HG03064 (cell line): ENCODE results near the gene TRAF2.
"Not testable (repeated sequence)": the region's sequence is repeated elsewhere in the genome, so short reads cannot be mapped to it uniquely, and the experiment has no call there.

Experiments used
- ATAC-seq: cut with Tn5 transposase; IDR thresholded peaks from one replicate; pipeline ENCODE4 v1.9.1; 2021; ENCODE audit warnings: low read depth; ENCODE audit not compliant: unreplicated experiment

TRAF2 gene

DNA sequence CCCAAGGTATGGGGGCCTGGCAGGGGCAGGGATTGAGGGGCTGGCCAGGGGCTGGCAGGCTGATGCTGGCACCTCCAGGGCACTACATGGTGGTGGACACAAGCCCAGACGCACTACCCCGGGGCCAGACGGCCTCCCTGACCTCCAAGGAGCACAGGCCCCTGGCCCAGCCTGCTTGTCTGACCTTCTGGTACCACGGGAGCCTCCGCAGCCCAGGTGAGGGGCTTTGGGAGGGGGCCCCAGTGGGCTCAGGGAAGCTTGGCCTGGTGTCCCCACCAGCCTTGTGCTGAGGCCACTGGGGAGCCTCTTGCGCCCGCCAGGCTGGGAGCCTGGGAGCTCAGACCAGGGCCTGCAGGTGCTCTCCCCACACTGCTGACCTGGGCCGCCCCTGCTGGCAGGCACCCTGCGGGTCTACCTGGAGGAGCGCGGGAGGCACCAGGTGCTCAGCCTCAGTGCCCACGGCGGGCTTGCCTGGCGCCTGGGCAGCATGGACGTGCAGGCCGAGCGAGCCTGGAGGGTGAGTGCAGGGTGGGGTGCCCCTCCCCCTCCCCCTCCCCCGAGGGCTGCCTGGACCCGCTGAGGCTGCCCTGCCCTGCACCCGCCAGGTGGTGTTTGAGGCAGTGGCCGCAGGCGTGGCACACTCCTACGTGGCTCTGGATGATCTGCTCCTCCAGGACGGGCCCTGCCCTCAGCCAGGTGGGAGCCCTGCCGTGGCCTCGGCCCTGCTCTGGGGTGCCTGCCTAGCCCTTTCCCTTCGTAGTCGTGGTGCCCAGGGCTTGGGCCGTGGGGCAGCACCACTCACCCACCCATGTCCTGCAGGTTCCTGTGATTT, 28.5 kb upstream of the TRAF2 start:
- no peak for ATAC-seq

DNA sequence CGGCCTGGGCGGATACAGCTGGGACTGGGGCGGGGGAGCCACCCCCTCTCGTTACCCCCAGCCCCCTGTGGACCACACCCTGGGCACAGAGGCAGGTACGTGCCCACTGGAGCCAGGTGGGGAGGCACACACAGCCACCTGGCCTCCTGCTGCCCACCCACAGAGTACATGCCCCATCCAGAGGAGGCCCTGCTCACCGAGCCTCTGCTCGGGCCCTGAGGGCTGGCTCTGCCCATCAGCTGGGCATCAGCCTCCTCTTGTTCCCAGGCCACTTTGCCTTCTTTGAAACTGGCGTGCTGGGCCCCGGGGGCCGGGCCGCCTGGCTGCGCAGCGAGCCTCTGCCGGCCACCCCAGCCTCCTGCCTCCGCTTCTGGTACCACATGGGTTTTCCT, 27.9 kb upstream of the TRAF2 start:
- no peak for ATAC-seq

DNA sequence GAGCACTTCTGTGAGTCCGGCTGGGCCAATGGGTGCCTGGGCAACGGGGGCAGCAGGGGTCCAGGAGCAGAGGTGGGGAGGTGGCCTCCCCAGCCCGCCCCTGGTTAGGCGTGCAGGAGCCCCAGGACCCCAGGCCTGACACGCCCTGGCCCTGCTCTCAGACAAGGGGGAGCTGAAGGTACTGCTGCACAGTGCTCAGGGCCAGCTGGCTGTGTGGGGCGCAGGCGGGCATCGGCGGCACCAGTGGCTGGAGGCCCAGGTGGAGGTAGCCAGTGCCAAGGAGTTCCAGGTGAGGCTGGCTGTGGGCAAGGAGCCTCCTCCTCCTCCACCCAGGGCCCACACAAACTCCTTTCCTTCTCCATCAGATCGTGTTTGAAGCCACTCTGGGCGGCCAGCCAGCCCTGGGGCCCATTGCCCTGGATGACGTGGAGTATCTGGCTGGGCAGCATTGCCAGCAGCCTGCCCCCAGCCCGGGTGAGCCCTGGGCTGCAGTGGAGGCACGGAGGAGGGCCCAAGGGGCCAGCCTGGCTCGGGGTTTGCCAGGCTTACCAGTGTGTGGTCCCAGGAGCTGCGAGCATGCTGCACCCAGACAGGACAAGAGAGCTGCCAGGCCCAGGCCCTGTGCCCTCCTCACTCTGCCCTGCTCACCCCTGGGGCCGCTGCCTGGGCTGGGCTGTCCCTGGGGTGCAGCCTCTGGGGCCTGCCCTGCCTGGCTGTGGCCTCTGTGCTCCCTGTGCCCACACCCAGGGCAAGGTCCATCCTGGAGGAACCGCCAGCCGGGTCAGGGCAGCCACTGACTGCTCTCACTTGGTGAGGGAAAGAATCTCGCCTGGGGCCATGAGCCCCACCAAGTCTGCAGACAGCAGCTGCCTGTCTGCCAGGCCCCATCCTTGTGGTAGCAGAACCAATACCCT, 27.2 kb upstream of the TRAF2 start:
- ATAC-seq = no peak

DNA sequence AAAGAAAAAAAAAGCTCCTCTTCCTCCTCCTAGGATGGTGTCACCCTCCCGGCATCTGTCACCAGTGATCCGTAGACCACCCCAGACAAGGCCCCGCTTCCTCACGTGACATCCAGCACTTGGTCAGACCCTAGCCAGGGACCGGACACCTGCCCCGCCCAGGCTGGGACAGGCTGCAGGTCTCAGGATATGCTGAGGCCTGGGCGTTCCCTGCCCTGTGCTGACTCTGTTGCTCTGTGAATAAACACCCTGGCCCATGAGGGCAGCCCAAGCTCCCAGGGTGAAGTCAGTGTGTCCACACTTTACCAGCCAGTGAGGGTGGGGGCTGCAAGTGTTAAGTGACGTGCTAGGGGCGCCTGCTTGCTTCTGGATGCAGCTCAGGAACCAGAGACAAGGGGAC, 25.8 kb upstream of the TRAF2 start:
- no peak for ATAC-seq

DNA sequence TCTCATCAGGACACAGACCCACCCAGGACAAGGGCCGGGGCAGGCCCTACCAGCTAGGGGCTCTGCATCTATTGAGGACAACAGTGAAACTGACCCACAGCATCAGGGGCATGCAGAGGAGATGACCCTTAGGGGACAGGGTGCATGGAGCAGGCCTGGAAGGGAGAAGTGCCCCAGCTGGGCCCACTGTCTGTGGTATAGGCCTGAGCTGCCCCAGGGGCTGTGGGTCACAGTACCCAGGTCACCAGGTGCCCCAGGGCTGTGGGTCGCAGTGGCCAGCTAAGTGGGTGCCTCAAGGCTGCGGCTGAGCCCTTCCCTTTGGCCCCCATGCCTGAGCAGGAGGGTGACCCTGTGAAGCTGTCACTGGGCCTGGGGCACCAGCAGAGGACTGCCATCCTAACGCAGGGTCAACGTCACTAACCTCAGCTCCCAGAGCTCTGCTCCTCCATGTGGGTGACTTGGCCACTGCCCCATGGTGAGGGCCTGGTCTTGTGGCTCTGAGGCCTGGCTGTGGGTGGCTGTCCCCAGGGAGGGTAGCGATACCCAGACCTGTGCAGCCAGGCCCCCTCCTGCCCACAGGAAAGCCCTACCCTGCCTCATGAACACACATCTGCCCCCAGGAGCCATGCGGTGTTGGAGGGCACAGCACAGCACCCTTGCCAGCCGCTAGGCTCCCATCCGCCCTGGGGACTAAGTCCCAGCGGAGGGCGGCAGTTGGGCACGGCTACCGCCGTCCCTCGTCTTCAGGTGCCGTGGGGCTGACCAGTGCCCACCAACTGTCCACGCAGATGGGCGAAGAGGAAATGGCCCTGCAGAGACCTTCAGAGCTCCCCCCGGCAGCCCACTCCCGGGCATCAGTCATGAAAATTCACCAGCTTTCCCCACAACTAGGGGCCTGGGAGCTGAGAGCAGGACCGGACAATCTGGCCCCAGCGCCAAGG, 25.1 kb upstream of the TRAF2 start:
- ATAC-seq = no peak

DNA sequence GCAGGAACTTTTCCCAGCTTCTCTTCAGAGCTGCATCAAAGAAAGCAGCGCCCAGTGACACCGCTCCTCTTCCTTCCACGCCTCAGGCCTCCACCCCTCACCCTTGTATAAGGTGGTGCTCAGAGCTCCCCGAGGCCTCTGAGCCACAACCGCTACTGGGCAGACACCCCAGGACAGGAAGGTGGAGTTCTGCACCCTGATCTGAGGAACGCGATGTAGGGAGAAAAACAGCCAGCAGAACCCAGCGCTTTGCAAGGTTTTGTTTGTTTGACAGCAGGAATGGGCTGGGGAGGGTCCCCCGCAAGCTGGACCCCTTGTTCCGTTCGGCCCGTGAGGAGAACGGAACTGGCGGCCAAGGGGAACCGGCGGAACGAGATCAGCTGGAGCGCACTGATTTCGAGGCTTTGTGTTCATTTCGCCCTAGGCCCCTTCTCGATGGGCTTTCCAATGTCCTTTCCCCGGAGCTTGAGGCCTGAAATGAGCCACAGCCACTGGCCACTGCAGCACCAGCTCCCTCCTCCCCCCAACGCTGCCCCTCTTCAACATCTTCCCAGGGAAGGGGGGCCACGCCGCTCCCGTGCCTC, 24.4 kb upstream of the TRAF2 start:
- ATAC-seq = no peak

DNA sequence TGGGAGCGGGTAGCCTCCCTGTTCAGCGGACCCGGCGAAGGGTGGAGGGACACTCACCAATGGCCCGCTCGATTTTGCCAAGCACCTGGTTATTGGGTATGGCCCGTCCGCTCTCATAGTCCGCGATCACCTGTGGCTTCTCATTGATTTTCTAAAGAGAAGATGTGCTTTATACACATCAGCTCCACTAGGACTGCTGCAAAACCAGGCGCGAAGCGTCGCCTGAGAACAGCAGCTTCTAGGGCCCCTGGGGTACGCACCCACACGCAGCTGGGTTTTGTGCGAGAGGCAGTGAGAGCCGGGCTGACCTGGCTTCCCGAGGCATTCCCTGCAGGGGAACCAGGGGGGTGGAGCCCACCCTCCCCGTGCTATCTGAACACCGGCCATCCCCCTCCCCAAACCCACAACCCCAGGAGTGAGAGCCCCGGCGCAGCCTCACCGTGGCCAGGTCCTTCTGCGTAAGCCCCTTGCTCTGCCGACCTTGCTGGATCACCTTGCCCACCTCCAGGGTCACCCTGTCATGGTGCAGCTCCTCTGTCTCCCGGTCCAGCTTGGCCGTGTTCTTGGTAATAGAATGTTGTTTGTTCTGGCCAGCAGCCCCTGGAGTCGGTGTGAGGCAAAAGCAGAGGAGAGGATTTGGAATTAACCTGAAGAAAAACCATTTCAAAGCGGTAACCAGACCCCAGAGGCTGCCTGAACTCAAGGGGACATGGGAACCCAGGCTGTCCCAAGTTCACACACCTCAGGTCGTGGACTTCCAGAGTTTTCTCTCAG, 23.3 kb upstream of the TRAF2 start:
- no peak for ATAC-seq

DNA sequence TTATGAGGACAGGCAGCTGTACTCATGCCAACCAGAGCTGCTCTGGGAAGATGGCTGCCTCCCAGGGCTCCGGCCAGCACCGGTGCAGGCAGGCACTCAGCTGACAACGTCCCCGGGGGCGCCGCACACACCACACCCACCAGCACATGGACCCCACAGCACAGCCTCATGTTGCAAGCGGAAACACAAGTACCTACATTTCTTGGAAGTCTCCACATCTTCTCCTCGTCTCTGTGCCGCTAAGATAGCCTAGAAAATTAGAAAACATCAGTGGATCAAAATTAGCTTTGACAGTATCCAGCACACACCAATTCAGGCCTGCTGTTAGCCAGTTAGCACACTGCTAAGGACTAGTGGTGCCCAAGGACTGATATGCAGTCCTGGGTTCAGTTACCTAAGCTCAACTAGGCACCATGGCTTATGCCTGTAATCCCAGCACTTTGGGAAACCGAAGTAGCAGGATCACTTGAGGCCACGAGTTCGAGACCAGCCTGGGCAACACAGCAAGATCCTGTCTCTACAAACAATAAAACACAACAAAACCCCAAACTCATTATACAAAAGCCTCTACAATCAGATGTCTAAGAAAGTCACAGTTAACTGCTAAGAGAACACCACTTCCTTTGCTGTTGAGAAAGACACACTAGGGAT, 22.6 kb upstream of the TRAF2 start:
- no peak for ATAC-seq

DNA sequence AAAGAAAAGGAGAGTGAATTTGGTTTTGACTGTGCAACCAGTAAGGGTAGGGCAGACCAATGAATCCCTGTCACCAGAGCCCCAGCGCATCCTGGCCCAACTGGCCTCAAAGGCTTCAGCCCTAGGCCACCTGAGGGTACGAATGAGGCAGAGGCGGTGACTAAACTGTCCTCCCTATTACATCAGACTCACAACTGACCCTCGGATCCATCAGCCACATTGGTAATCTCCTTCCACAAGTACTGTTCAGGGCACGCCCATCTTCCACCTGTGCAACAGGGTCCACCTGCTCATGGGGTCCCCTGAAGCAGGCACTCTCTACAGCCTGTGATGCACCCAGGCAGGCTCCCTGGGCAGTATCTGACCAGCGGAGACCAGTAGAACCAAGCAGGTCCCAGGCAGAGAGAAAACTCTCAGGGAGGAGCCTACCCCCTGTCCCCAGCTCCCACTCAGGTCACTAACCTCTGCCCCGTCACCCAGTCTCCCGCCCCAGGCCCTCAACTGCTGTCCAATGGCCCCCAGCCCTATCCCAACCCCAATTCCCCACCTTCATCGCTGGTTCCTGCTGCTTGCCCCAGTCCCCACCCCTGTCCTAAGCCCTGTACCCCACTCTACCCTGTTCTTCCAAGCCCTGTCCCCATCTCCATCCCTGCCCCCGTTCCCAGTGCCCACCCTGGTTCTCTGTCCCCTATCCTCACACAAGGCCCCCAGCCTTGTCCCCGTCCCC, 21.1 kb upstream of the TRAF2 start:
- no peak for ATAC-seq

DNA sequence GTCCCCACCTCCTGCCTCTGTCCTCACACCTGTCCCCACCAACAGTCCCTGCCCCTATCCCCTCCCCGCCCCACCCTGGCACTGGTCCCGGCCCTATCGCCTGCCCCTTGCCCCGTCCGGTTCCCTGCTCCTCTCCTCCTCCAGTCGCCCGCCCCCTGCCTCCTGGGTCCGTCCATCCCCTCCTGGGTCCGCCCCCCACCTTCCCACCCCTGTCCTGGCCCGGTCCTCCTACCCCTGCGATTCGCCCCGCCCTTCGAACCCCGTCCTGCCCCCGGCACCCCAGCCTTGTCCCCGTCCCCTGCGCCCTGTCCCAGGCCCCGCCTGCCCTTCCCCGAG, 20.6 kb upstream of the TRAF2 start:
- no peak for ATAC-seq

DNA sequence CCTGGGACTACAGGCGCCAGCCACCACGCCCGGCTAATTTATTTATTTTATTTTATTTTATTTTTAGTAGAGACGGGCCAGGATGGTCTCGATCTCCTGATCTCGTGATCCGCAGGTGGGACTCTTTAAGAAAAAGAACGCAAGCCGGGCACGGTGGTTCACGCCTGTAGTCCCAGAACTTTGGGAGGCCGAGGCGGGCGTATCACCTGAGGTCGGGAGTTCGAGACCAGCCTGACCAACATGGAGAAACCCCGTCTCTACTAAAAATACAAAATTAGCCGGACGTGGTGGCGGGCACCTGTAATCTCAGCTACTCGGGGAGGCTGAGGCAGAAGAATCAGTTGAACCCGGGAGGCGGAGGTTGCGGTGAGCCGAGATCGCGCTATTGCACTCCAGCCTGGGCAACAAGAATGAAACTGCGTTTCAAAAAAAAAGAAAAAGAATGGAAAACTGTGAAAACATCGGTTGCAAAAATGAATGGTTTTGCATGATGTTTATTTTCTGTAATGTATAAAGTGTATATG, 19.4 kb upstream of the TRAF2 start:
- not testable (repeated sequence) for ATAC-seq

DNA sequence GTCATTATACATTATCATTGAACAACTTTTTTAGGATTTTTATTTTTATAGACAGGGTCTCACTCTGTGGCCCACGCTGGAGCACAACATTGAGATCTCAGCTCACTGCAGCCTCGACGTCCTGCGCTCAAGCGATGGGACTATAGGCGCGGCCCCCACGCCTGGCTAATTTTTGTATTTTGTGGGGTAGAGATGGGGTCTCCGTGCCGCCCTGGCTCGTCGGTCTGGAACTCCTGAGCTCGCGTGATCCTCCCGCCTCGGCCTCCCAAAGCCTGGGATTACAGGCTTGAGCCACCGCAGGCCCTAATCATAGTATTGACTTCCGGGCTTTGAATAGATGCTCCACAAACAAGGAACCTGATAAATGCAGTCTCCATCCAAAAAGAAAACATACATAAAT, 18.8 kb upstream of the TRAF2 start:
- ATAC-seq = no peak

DNA sequence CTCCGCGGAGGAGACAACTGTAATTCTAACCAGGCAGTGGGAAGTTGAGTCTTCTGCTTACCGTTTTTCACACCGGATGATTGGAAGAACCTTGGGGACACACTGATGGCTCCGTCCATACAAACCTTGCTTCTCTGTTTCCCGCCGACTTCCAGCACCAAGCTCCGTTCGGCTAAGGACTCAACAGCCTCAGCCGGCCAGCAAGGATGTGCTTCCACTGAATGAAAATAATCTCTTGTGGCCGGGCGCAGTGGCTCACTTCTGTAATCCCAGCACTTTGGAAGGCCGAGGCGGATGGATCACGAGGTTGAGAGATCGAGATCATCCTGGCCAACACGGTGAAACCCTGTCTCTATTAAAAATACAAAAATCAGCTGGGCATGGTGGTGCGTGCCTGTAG, 18.4 kb upstream of the TRAF2 start:
- no peak for ATAC-seq

DNA sequence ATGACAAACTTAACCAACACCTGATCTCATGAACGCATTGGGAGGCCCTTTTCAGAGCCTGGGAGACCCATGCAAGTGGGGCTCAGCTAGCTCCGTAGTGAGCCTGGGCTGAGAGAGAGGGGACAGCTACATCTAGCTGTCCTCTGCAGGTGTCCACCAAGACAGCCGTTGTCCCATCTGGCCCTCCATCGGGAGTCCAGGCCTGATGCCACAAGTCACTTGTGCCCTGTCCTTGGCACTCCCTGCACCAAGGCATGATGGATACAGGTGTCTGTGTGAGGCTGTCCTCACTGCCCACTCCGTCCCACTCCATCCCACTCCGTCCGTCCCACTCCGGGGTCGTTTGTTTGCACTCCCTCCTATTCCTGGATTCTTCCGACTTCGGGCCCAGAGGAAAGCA, 17.7 kb upstream of the TRAF2 start:
- ATAC-seq = no peak

DNA sequence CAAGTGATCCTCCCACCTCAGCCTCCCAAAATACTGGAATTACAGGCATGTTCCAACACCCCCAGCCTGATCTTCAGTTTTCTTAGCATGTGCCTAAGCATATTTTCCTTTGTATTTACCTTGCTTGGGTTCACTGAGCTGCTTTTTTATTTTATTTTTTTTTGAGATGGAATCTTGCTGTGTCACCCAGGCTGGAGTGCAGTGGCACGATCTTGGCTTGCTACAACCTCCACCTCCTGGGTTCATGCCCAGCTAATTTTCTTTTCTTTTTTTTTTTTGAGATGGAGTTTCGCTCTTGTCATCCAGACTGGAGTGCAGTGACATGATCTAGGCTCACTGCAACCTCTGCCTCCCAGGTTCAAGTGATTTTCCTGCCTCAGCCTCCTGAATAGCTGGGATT, 16.7 kb upstream of the TRAF2 start:
- ATAC-seq = not testable (repeated sequence)

DNA sequence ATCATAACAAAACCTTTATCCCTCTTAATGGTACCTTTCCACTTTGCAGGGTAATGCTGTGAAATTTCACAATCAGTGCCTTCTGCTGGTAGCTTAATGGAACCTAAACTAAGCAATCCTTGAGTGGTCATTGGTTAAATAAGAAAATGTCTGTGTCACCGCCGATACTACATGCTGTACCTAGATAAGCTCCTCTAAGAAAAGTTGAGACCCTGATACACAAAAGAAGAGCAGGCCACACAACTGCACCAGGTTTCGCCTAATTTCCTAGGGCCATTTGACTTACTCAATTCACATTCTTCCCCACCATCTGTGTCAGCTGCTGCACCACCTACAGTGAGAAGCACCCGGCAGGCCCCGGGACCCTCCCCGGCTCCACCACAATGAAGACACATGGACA, 11.2 kb upstream of the TRAF2 start:
- ATAC-seq = no peak

DNA sequence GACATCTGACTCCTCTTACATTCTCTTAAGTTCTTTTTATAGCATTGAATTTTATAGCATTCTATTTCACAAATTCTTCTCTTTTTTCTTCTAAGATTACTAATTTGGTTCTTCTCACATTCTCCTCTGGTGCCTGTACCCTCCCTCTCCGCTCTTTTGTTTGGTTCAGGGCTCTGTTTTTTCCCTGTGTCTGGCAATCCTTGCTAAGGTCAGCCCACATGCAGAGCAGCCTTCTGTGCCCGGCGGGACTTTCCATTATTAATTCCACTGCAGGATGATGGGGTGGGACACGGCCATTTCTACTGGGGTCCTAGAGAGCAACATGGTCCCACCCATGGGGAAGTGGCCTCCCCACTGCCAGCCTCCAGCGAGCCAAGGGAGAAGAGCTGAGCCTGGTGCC, 9.8 kb upstream of the TRAF2 start:
- no peak for ATAC-seq

DNA sequence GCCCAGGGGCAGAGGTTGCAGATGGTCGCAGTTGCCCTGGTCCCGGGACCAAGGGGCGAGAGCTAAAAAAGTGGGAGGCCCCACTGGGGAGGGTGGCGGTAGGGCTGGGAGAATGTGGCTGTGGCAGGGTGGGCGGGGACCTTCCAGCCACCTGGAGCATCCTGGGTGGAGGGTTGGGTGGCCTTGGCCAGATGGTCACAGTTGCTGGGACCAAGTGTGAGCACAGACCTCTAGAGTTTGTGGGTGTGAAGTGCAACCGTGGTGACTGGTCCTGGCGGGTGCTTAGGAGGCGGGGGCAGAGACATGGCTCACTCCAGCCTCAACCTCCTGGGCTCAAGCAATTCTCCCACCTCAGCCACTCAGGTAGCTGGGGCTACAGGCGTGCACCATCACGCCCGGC, 5.7 kb upstream of the TRAF2 start:
- no peak for ATAC-seq
